Endothelial cell of umbilical vein (primary cell): Measurements from ENCODE around the gene TLCD5. TPM values are rescaled to one million over a fixed set of nuclear protein-coding genes. Genes with fewer than 3 reads are reported as not detected.

Experiments used
- BruUV-seq: library from RNA; stranded (reverse); fragments of 400-500 nt; replicated peaks from 2 replicates; lab custom pipeline; 2021; lab: Mats Ljungman, UMichigan
- CTCF ChIA-PET: fragments of 300-600, 350-600 bp; sonication (Branson Sonifier 250); formaldehyde crosslinking; loops from one replicate; lab custom pipeline; 2021; ENCODE audit warnings: antibody characterized with exemption, inconsistent platforms; lab: Charles Lee
- POLR2A ChIA-PET: fragments of 300-600, 350-600 bp; sonication (Branson Sonifier 250); formaldehyde crosslinking; loops from one replicate; lab custom pipeline; 2021; ENCODE audit warnings: antibody characterized with exemption, inconsistent platforms; lab: Charles Lee
- DNase-seq: peaks from one replicate; pipeline ENCODE4 v3.0.0-alpha.2; 2011; ENCODE audit warnings: low read depth, low spot score
- FAIRE-seq: peaks from 2 replicates; lab custom pipeline; 2011; peaks lifted over from hg19 to GRCh38; lab: Jason Lieb, UNC
- H2AFZ ChIP-seq: 2 replicates; pipeline ENCODE4 v1.6.0; 2012; ENCODE audit warnings: low read depth, low read length, control low read depth, inconsistent platforms
- H3K27ac ChIP-seq: 2 replicates; pipeline ENCODE4 v1.5.1; 2011; ENCODE audit warnings: low read depth, mild to moderate bottlenecking, control low read depth, low read length, moderate library complexity; ENCODE audit not compliant: insufficient read depth
- H3K27me3 ChIP-seq, 2 experiments: 2 replicates each; pipeline versions ENCODE4 v1.6.0 to v1.6.1; 2011; ENCODE audit warnings: low read length in 2 of 2, mixed read lengths in 1 of 2; ENCODE audit not compliant: control insufficient read depth in 2 of 2, insufficient read depth in 2 of 2
- H3K36me3 ChIP-seq, 2 experiments: 2 replicates in 1 of 2; 3 replicates in 1 of 2; pipeline ENCODE4 v1.5.1; 2011; ENCODE audit warnings: low read length in 2 of 2, mild to moderate bottlenecking in 1 of 2, moderate library complexity in 1 of 2; ENCODE audit not compliant: control insufficient read depth in 2 of 2, insufficient read depth in 2 of 2; ENCODE audit errors: extremely low read depth in 1 of 2
- H3K4me1 ChIP-seq: 3 replicates; pipeline ENCODE4 v1.5.1; 2011; ENCODE audit warnings: mild to moderate bottlenecking, low read length; ENCODE audit not compliant: control insufficient read depth, insufficient read depth; ENCODE audit errors: extremely low read depth
- H3K4me2 ChIP-seq: 2 replicates; pipeline ENCODE4 v1.6.1; 2011; ENCODE audit warnings: low read length, control low read depth, mixed read lengths; ENCODE audit not compliant: insufficient read depth
- H3K4me3 ChIP-seq, 3 experiments: fragments of 200-600 bp in 1 of 3; sonication (generic), shearing (Covaris generic) in 1 of 3; replicated peaks in 1 of 3; 2 replicates each; pipeline ENCODE4 v1.5.1; 2011 to 2016; ENCODE audit warnings: control low read depth in 3 of 3, low read length in 3 of 3, mild to moderate bottlenecking in 2 of 3, inconsistent platforms in 1 of 3, low read depth in 1 of 3, moderate library complexity in 1 of 3; ENCODE audit not compliant: insufficient read depth in 1 of 3
- H3K79me2 ChIP-seq: 2 replicates; pipeline ENCODE4 v1.6.0; 2012; ENCODE audit warnings: low read length, inconsistent platforms; ENCODE audit not compliant: control insufficient read depth, insufficient read depth
- H3K9ac ChIP-seq: replicated peaks from 2 replicates; pipeline ENCODE3; 2011; ENCODE audit warnings: low read length, control low read depth; ENCODE audit not compliant: insufficient read depth; ENCODE audit errors: extremely low read depth
- H3K9me1 ChIP-seq: replicated peaks from 3 replicates; pipeline ENCODE4 v1.6.0; 2011; ENCODE audit warnings: mild to moderate bottlenecking, low read length; ENCODE audit not compliant: control insufficient read depth, insufficient read depth; ENCODE audit errors: extremely low read depth
- H3K9me3 ChIP-seq: replicated peaks from 2 replicates; pipeline ENCODE4 v1.5.1; 2012; ENCODE audit warnings: low read length, inconsistent platforms; ENCODE audit not compliant: control insufficient read depth, insufficient read depth
- H4K20me1 ChIP-seq: replicated peaks from 2 replicates; pipeline ENCODE3; 2011; ENCODE audit warnings: mild to moderate bottlenecking, low read length; ENCODE audit not compliant: control insufficient read depth, insufficient read depth; ENCODE audit errors: extremely low read depth
- EZH2 ChIP-seq: IDR thresholded peaks from 2 replicates; pipeline ENCODE4 v1.6.1; 2012; ENCODE audit warnings: borderline replicate concordance, low read depth, mild to moderate bottlenecking, moderate library complexity, low read length, inconsistent platforms; ENCODE audit not compliant: severe bottlenecking
- FOS ChIP-seq: IDR thresholded peaks from 2 replicates; pipeline ENCODE4 v1.6.1; 2011; ENCODE audit warnings: mild to moderate bottlenecking, low read length, moderate library complexity, borderline replicate concordance; ENCODE audit not compliant: insufficient read depth
- GATA2 ChIP-seq: IDR thresholded peaks from 2 replicates; pipeline ENCODE4 v1.7.0; 2011; ENCODE audit warnings: low read depth, mild to moderate bottlenecking, moderate library complexity, mixed read lengths, low read length; ENCODE audit not compliant: insufficient read length, insufficient read depth
- JUN ChIP-seq: IDR thresholded peaks from 2 replicates; pipeline ENCODE4 v1.6.1; 2011; ENCODE audit warnings: borderline replicate concordance, low read depth; ENCODE audit not compliant: insufficient read length, insufficient read depth
- MYC ChIP-seq: IDR thresholded peaks from one replicate; pipeline ENCODE4 v1.6.1; 2011; ENCODE audit warnings: mild to moderate bottlenecking, low read depth, low read length
- POLR2AphosphoS5 ChIP-seq: IDR thresholded peaks from 2 replicates; pipeline ENCODE4 v1.6.1; 2012; ENCODE audit warnings: low read depth, mild to moderate bottlenecking, control low read depth, low read length, moderate library complexity; ENCODE audit not compliant: insufficient read depth
- dilution Hi-C: fragments of 300-500 bp; cut with MboI; formaldehyde crosslinking; loops from one replicate; pipeline ENCODE4 v1.15.0; 2019; ENCODE audit warnings: low sequenced_read_pairs; ENCODE audit not compliant: extremely low pct_ligation_motif_present
- intact Hi-C: fragments of 100-400 bp; cut with micrococcal nuclease; formaldehyde crosslinking; loops from one replicate; pipeline ENCODE4 v1.10.0; 2022
- polyA plus RNA-seq, 4 experiments: library from polyadenylated mRNA; depleted of rRNA in 3 of 4; stranded (reverse) in 3 of 4; unstranded in 1 of 4; fragments of >200 nt; gene quantifications; 2 replicates each; pipeline versions ENCODE4 v1.2.1 to v1.2.3, GENCODE V29; 2011 to 2012; ENCODE audit warnings: missing spikeins in 1 of 4
- total RNA-seq: library from RNA; stranded (reverse); gene quantifications from 2 replicates; pipeline ENCODE4 v1.2.3, GENCODE V29; 2021
- TF ChIP-seq, protein P1 (sequence below): IDR thresholded peaks from 2 replicates; pipeline ENCODE4 v1.6.1; 2011; ENCODE audit not compliant: insufficient read depth, insufficient read length

Gene TLCD5
- total and polyA plus RNA-seq, 2 donors (not counting 3 experiments of a cell fraction or from before 2014, with no cell fraction given) = 6.3 to 9.7 TPM

GRCh38 chr11:120334332-120334731 lies 9.2 kb downstream of the TLCD5 start:
- Histone ChIP-seq H3K4me1 (peaks cover 31% of the 10 kb centered on the region), H3K27me3 (no peaks in the 10 kb centered on the region), H3K4me3 (no peak overlapping the region), H2AFZ (no peak overlapping the region), H3K4me2 (no peak overlapping the region), H3K9ac (no peak overlapping the region), H3K27ac (no peak overlapping the region), H3K9me1 (no peaks in the 10 kb centered on the region), H3K9me3 (no peaks in the 10 kb centered on the region), H3K36me3 (peaks cover 0 to 13% of the 10 kb centered on the region in 2 experiments), H4K20me1 (no peaks in the 10 kb centered on the region), H3K79me2 (peaks cover 30% of the 10 kb centered on the region)
- BruUV-seq = no TSS peak
- FAIRE-seq (no peak), DNase-seq (no peak)
- intact Hi-C loops (loop anchor here (2.0 to 10.0 kb wide), 5 partner anchors 166 to 1860 kb away; partner anchors contain the start of gene SC5D), dilution Hi-C loops (no loop called here)
- ChIA-PET CTCF (interaction anchor here (0.7 to 4.8 kb wide), 22 partner anchors 9 to 719 kb away, joined by 3 to 32 read pairs (median 6); partner anchors contain the start of gene TLCD5), POLR2A (no interaction called here)
- TF ChIP-seq EZH2 (no peak), POLR2AphosphoS5 (no peak), GATA2 (no peak), JUN (no peak), MYC (no peak), FOS (no peak)
- TF ChIP-seq, protein P1, sequence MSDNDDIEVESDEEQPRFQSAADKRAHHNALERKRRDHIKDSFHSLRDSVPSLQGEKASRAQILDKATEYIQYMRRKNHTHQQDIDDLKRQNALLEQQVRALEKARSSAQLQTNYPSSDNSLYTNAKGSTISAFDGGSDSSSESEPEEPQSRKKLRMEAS = no peak
